Activated naive CD4-positive, alpha-beta T cell (primary cell): ENCODE results near the gene NR6A1.

Experiments used
- DNase-seq, 4 experiments: peaks; one replicate each; lab custom pipeline; 2025; lab: John Stamatoyannopoulos, UW

Gene NR6A1

GRCh38 chr9:124688238-124688904 is 82.7 kb downstream of the NR6A1 start:
- DNase-seq = no peak

GRCh38 chr9:124686918-124687317 is 84.2 kb downstream of the NR6A1 start:
- DNase-seq = no peak

GRCh38 chr9:124685217-124685616 is 85.9 kb downstream of the NR6A1 start:
- no peak for DNase-seq

GRCh38 chr9:124684169-124684568 is 86.9 kb downstream of the NR6A1 start:
- no peak for DNase-seq

- no peak for DNase-seq
Measured at GRCh38 chr9:124683043-124683442, 88.1 kb downstream of the NR6A1 start.

- DNase-seq = no peak
Measured at GRCh38 chr9:124680714-124681390, 90.3 kb downstream of the NR6A1 start.

GRCh38 chr9:124680049-124680448 is 91.1 kb downstream of the NR6A1 start:
- no peak for DNase-seq

GRCh38 chr9:124676159-124676551 is 95.0 kb downstream of the NR6A1 start:
- no peak for DNase-seq

- no peak for DNase-seq
Measured at GRCh38 chr9:124675261-124676158, 95.6 kb downstream of the NR6A1 start.

- DNase-seq = no peak
Measured at GRCh38 chr9:124674651-124675050, 96.5 kb downstream of the NR6A1 start.

GRCh38 chr9:124673063-124673462 is 98.0 kb downstream of the NR6A1 start:
- DNase-seq = no peak

GRCh38 chr9:124671861-124672260 is 99.2 kb downstream of the NR6A1 start:
- DNase-seq = no peak

GRCh38 chr9:124666642-124667041 is 104.5 kb downstream of the NR6A1 start:
- no peak for DNase-seq

GRCh38 chr9:124665391-124666058 is 105.6 kb downstream of the NR6A1 start:
- no peak for DNase-seq

GRCh38 chr9:124664143-124664542 is 107.0 kb downstream of the NR6A1 start:
- no peak for DNase-seq

GRCh38 chr9:124663046-124663961 is 107.8 kb downstream of the NR6A1 start:
- DNase-seq = no peak

- DNase-seq = no peak
Measured at GRCh38 chr9:124662561-124662960, 108.5 kb downstream of the NR6A1 start.

GRCh38 chr9:124661271-124661670 is 109.8 kb downstream of the NR6A1 start:
- no peak for DNase-seq

- DNase-seq = no peak
Measured at GRCh38 chr9:124660341-124660801, 110.7 kb downstream of the NR6A1 start.

GRCh38 chr9:124659099-124659659 is 111.9 kb downstream of the NR6A1 start:
- DNase-seq = peak in 3 of 4 experiments; percentile 6 to 18 (median 15)
